K562 (cell line): ENCODE measurements around the gene HCCS. TPM values are rescaled to one million over a fixed set of nuclear protein-coding genes. Genes with fewer than 3 reads are reported as not detected.

ENCODE experiments used
- CBFA2T2 ChIP-seq: fragments of 450-650 bp; conservative IDR thresholded peaks from 2 replicates; pipeline ENCODE4 v1.6.1; 2017; ENCODE audit warnings: mild to moderate bottlenecking
- CEBPZ ChIP-seq: fragments of 150-350 bp; IDR thresholded peaks from 2 replicates; pipeline ENCODE4 v1.6.1; 2014; ENCODE audit warnings: low read depth, mild to moderate bottlenecking, low read length, borderline replicate concordance
- CREB1 ChIP-seq, 2 experiments: sonication (generic) in 1 of 2; formaldehyde crosslinking in 1 of 2; IDR thresholded peaks; 2 replicates each; pipeline versions ENCODE4 v1.6.1 to v1.8.0; 2012 to 2022; ENCODE audit warnings: inconsistent platforms in 1 of 2, mild to moderate bottlenecking in 1 of 2, missing genetic modification reagents in 1 of 2, moderate library complexity in 1 of 2
- CXXC5 ChIP-seq: fragments of 250-450 bp; sonication (Bioruptor Pico); IDR thresholded peaks from 2 replicates; pipeline ENCODE4 v1.8.0; 2022; ENCODE audit warnings: inconsistent platforms, mild to moderate bottlenecking, moderate library complexity
- DPF2 ChIP-seq: fragments of 450-650 bp; IDR thresholded peaks from 2 replicates; pipeline ENCODE4 v1.6.1; 2016
- ETS2 ChIP-seq: IDR thresholded peaks from 2 replicates; pipeline ENCODE4 v1.6.1; 2016; ENCODE audit warnings: borderline replicate concordance, missing genetic modification characterization, mild to moderate bottlenecking, moderate library complexity, missing compliant biosample characterization; ENCODE audit not compliant: poor library complexity, severe bottlenecking
- HMG20B ChIP-seq: fragments of 250-450 bp; sonication (Bioruptor Pico); IDR thresholded peaks from 2 replicates; pipeline ENCODE4 v1.5.0; 2021; ENCODE audit warnings: mild to moderate bottlenecking
- HMGN3 ChIP-seq: IDR thresholded peaks from 2 replicates; pipeline ENCODE4 v1.6.1; 2011; ENCODE audit warnings: borderline replicate concordance, low read depth, mild to moderate bottlenecking, mixed read lengths, low read length; ENCODE audit not compliant: insufficient read length; ENCODE audit errors: extremely low read depth
- KDM5B ChIP-seq: fragments of 200-600 bp; sonication (generic); IDR thresholded peaks from 2 replicates; pipeline ENCODE4 v1.6.1; 2012; ENCODE audit warnings: low read depth, mild to moderate bottlenecking, moderate library complexity, low read length, control low read depth, inconsistent platforms; ENCODE audit not compliant: insufficient replicate concordance
- KLF6 ChIP-seq: fragments of 250-450 bp; sonication (Bioruptor Pico); IDR thresholded peaks from 2 replicates; pipeline ENCODE4 v1.4.0; 2020; ENCODE audit warnings: mild to moderate bottlenecking, moderate library complexity, borderline replicate concordance
- NFE2L1 ChIP-seq: fragments of 450-650 bp; IDR thresholded peaks from 2 replicates; pipeline ENCODE4 v1.6.1; 2016; ENCODE audit warnings: missing genetic modification characterization, low read depth, mild to moderate bottlenecking, missing compliant biosample characterization, moderate library complexity, borderline replicate concordance
- NFIX ChIP-seq: fragments of 250-450 bp; sonication (Bioruptor Pico); IDR thresholded peaks from 2 replicates; pipeline ENCODE4 v1.4.0; 2020; ENCODE audit warnings: low read depth, mild to moderate bottlenecking, moderate library complexity
- NFYB ChIP-seq: IDR thresholded peaks from 2 replicates; pipeline ENCODE4 v1.6.1; 2011; ENCODE audit warnings: mild to moderate bottlenecking, moderate library complexity; ENCODE audit not compliant: insufficient read length; ENCODE audit errors: extremely low read depth
- POLR2AphosphoS5 ChIP-seq: IDR thresholded peaks from 2 replicates; pipeline ENCODE4 v1.6.1; 2011; ENCODE audit warnings: mild to moderate bottlenecking, low read depth, low read length, moderate library complexity; ENCODE audit not compliant: control insufficient read depth, insufficient read depth
- PTTG1 ChIP-seq: fragments of 450-650 bp; IDR thresholded peaks from 2 replicates; pipeline ENCODE4 v1.6.1; 2016; ENCODE audit warnings: low read depth, mild to moderate bottlenecking, missing genetic modification characterization, missing compliant biosample characterization
- TEAD1 ChIP-seq, 2 experiments: fragments of 450-650 bp in 1 of 2; sonication (generic) in 1 of 2; formaldehyde crosslinking; IDR thresholded peaks; 2 replicates each; pipeline versions ENCODE4 v1.4.0 to v1.8.0; 2020 to 2022; ENCODE audit warnings: mild to moderate bottlenecking in 2 of 2, missing genetic modification reagents in 1 of 2
- TEAD4 ChIP-seq, 2 experiments: sonication (generic) in 1 of 2; formaldehyde crosslinking in 1 of 2; IDR thresholded peaks; 2 replicates each; pipeline versions ENCODE4 v1.6.1 to v1.8.0; 2012 to 2022; ENCODE audit warnings: borderline replicate concordance in 1 of 2, inconsistent platforms in 1 of 2, low read length in 1 of 2, mild to moderate bottlenecking in 1 of 2, missing genetic modification reagents in 1 of 2
- TRIM24 ChIP-seq, 2 experiments: fragments of 450-650 bp; IDR thresholded peaks; 2 replicates each; pipeline ENCODE4 v1.6.1; 2016
- ZBTB1 ChIP-seq: sonication (generic); formaldehyde crosslinking; IDR thresholded peaks from 2 replicates; pipeline ENCODE4 v1.8.1; 2023; ENCODE audit warnings: missing genetic modification reagents, low read depth, mild to moderate bottlenecking, borderline replicate concordance
- ZNF263 ChIP-seq: sonication (generic); formaldehyde crosslinking; IDR thresholded peaks from 2 replicates; pipeline ENCODE4 v1.8.0; 2022; ENCODE audit warnings: mild to moderate bottlenecking, missing genetic modification reagents, borderline replicate concordance
- ZNF316 ChIP-seq: fragments of 450-650 bp; IDR thresholded peaks from 2 replicates; pipeline ENCODE4 v1.6.1; 2016
- polyA plus RNA-seq, 8 experiments: library from polyadenylated mRNA; depleted of rRNA in 4 of 8; stranded (reverse) in 5 of 8; unstranded in 3 of 8; fragments of >200 nt; fragmentation: Nextera tagmentation in 2 of 8; fragmentation: Illumina TruSeq in 1 of 8; extraction: Ambion mirVana in 2 of 8; extraction: Trizol in 1 of 8; gene quantifications; 2 replicates each; pipeline versions ENCODE4 v1.2.1 to v1.2.3, GENCODE V29; 2011 to 2014; ENCODE audit warnings: inconsistent platforms in 1 of 8, missing spikeins in 1 of 8
- total RNA-seq, 7 experiments: library from RNA; depleted of rRNA in 6 of 7; stranded (reverse); fragments of >200 nt in 6 of 7; fragmentation: Illumina TruSeq in 2 of 7; extraction: Trizol in 2 of 7; gene quantifications; 2 replicates each; pipeline versions ENCODE4 v1.2.1 to v1.2.3, GENCODE V29; 2011 to 2021; ENCODE audit warnings: low replicate concordance in 1 of 7
- TF ChIP-seq, protein P1 (sequence below), 2 experiments: IDR thresholded peaks; 2 replicates each; pipeline ENCODE4 v1.6.1; 2011; ENCODE audit warnings: borderline replicate concordance in 1 of 2, control low read depth in 1 of 2, low read depth in 1 of 2, low read length in 1 of 2, mild to moderate bottlenecking in 1 of 2, mixed read lengths in 1 of 2, moderate library complexity in 1 of 2; ENCODE audit not compliant: insufficient read depth in 1 of 2, insufficient read length in 1 of 2, poor library complexity in 1 of 2, severe bottlenecking in 1 of 2; ENCODE audit errors: extremely low read depth in 1 of 2

The HCCS gene
- total and polyA plus RNA-seq, 9 of the 15 experiments (the other 6 are each of a cell fraction or from before 2014, with no cell fraction given) = 22.9 to 81.5 (median 66.9) TPM

- TF ChIP-seq HMGN3 (peak; percentile 26), ETS2 (no peak), CEBPZ (peak; percentile 57; the same call in 1 of the 2 replicates), TEAD1 (CRISPR knock-in tag; IDR thresholded peaks at IDR 0.05) (peak in 1 of 2 experiments; percentile 73; a peak in 2 of 4 replicates), ZNF316 (no peak), CREB1 (IDR thresholded peaks at IDR 0.05) (peak; percentile 85), CREB1 (CRISPR knock-in tag; IDR thresholded peaks at IDR 0.05) (peak; percentile 79), CBFA2T2 (no peak), CXXC5 (peak; percentile 91), DPF2 (no peak), NFIX (CRISPR knock-in tag) (no peak), POLR2AphosphoS5 (0 out of 2 replicates have a peak, but pooled peaks have one; percentile 13), ZNF263 (CRISPR knock-in tag) (no peak), ZBTB1 (peak; percentile 94), TEAD4 (IDR thresholded peaks at IDR 0.05; ENCODE audit: low read length) (no peak), TEAD4 (CRISPR knock-in tag; IDR thresholded peaks at IDR 0.05; ENCODE audit: borderline replicate concordance) (no peak), HMG20B (no peak), TRIM24 (IDR thresholded peaks at IDR 0.05) (no peak), NFYB (no peak), NFE2L1 (tag) (no peak), PTTG1 (no peak), KLF6 (CRISPR knock-in tag) (no peak), KDM5B (peak; percentile 35)
- TF ChIP-seq, protein P1, sequence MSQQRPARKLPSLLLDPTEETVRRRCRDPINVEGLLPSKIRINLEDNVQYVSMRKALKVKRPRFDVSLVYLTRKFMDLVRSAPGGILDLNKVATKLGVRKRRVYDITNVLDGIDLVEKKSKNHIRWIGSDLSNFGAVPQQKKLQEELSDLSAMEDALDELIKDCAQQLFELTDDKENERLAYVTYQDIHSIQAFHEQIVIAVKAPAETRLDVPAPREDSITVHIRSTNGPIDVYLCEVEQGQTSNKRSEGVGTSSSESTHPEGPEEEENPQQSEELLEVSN (IDR thresholded peaks at IDR 0.05; ENCODE audit: borderline replicate concordance in 1 of 2, extremely low read depth in 1 of 2, insufficient read depth in 1 of 2, insufficient read length in 1 of 2, low read depth in 1 of 2, low read length in 1 of 2, poor library complexity in 1 of 2, severe bottlenecking in 1 of 2) = peak; percentile 47 to 66
These were observed at the start of gene HCCS (continued) for GRCh38 chrX:11111037-11111851.
